ENCODE data around the gene CYP27B1.
"Not testable (repeated sequence)": the region's sequence is repeated elsewhere in the genome, so short reads cannot be mapped to it uniquely, and the experiment has no call there.

The CYP27B1 gene

GRCh38 chr12:57722716-57723629, 43.9 kb downstream of the CYP27B1 start:
- no peak for DNase-seq (ENCODE audit: low spot score)

GRCh38 chr12:57721846-57722608, 44.9 kb downstream of the CYP27B1 start:
- DNase-seq (ENCODE audit: low spot score): not testable (repeated sequence)

- DNase-seq (ENCODE audit: low spot score): no peak
Observed at GRCh38 chr12:57720606-57721595, 46.0 kb downstream of the CYP27B1 start.

- DNase-seq (ENCODE audit: low spot score): no peak
Observed at GRCh38 chr12:57719777-57720605, 46.9 kb downstream of the CYP27B1 start.

- DNase-seq (ENCODE audit: low spot score): no peak
Observed at GRCh38 chr12:57718641-57719528, 48.0 kb downstream of the CYP27B1 start.

GRCh38 chr12:57717846-57718640, 48.8 kb downstream of the CYP27B1 start:
- DNase-seq (ENCODE audit: low spot score): no peak

- no peak for DNase-seq (ENCODE audit: low spot score)
Observed at GRCh38 chr12:57717131-57717530, 49.7 kb downstream of the CYP27B1 start.

GRCh38 chr12:57716305-57716704, 50.6 kb downstream of the CYP27B1 start:
- DNase-seq (ENCODE audit: low spot score): no peak

GRCh38 chr12:57715786-57716185, 51.1 kb downstream of the CYP27B1 start:
- DNase-seq (ENCODE audit: low spot score): no peak

- peak; percentile 79 for DNase-seq (ENCODE audit: low spot score)
Observed at GRCh38 chr12:57715036-57715748, 51.7 kb downstream of the CYP27B1 start.

GRCh38 chr12:57713209-57713608, 53.7 kb downstream of the CYP27B1 start:
- DNase-seq (ENCODE audit: low spot score): no peak

- DNase-seq (ENCODE audit: low spot score): no peak
Observed at GRCh38 chr12:57712701-57713100, 54.2 kb downstream of the CYP27B1 start.

Data from germinal center (tissue), 1 donor.